Tibial artery (tissue), 4 donors: Measurements from ENCODE around the gene VGLL2.
"Not testable (repeated sequence)": the region's sequence is repeated elsewhere in the genome, so short reads cannot be mapped to it uniquely, and the experiment has no call there.

Experiments used
- DNase-seq, 2 donors: peaks; one replicate each; pipeline ENCODE4 v3.0.0-alpha.2; 2019
- H3K27ac ChIP-seq, 2 donors: fragments of 200-600 bp; sonication (generic) in 1 of 2; 1 replicate in 1 of 2; 2 replicates in 1 of 2; pipeline ENCODE4 v1.5.1; 2018 to 2019; ENCODE audit warnings: mild to moderate bottlenecking in 1 of 2
- H3K27me3 ChIP-seq, 2 donors: fragments of 200-600 bp; sonication (generic) in 1 of 2; one replicate each; pipeline versions ENCODE4 v1.5.1 to v1.6.0; 2016 to 2019
- H3K36me3 ChIP-seq, 3 donors: fragments of 200-600 bp; sonication (generic) in 2 of 3; one replicate each; pipeline ENCODE4 v1.5.1; 2016 to 2019; ENCODE audit warnings: mild to moderate bottlenecking in 2 of 3
- H3K4me1 ChIP-seq, 4 donors: fragments of 200-600 bp; sonication (generic) in 2 of 4; 1 replicate in 3 of 4; 2 replicates in 1 of 4; pipeline ENCODE4 v1.5.1; 2016 to 2019
- H3K4me3 ChIP-seq, 2 donors: fragments of 200-600 bp; sonication (generic) in 1 of 2; 1 replicate in 1 of 2; 2 replicates in 1 of 2; pipeline ENCODE4 v1.5.1; 2018 to 2019; ENCODE audit warnings: mild to moderate bottlenecking in 2 of 2
- H3K9me3 ChIP-seq, 3 donors: fragments of 200-600 bp; sonication (generic) in 1 of 3; one replicate each; pipeline ENCODE4 v1.5.1; 2016 to 2019
- intact Hi-C: fragments of 100-400 bp; cut with DNase I; formaldehyde crosslinking; loops from one replicate; pipeline ENCODE4 v1.15.0; 2023; ENCODE audit warnings: low total_unique reads
- TF ChIP-seq, protein P1 (sequence below), 2 experiments: fragments of 200-600 bp in 1 of 2; fragments of 450-650 bp in 1 of 2; IDR thresholded peaks; one replicate each; pipeline ENCODE4 v1.5.1; 2017 to 2019; ENCODE audit warnings: antibody characterized with exemption in 2 of 2, mild to moderate bottlenecking in 1 of 2, moderate library complexity in 1 of 2

VGLL2 gene

DNA sequence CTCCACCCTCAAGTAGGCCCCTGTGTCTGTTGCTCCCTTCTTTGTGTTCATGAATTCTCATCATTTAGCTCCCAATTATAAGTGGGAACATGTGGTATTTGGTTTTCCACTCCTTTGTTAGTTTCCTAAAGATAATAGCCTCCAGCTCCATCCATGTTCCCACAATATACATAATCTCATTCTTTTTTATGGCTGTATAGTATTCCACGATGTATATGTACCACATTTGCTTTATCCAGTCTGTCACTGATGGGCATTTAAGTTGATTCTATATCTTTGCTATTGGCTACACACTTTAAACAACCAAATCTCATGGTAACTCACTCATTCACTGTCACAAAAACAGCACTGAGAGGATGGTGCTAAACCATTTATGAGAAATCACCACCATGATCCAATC, 35.5 kb upstream of the VGLL2 start:
- Histone ChIP-seq H3K36me3 (no peaks in the 10 kb centered on the region), H3K4me1 (no peaks in the 10 kb centered on the region), H3K27me3 (no peaks in the 10 kb centered on the region), H3K9me3 (peaks cover 0 to 3% (median 0%) of the 10 kb centered on the region in 3 donors), H3K27ac (no peak overlapping the region), H3K4me3 (no peak overlapping the region)
- DNase-seq, result no peak
- TF ChIP-seq, protein P1, sequence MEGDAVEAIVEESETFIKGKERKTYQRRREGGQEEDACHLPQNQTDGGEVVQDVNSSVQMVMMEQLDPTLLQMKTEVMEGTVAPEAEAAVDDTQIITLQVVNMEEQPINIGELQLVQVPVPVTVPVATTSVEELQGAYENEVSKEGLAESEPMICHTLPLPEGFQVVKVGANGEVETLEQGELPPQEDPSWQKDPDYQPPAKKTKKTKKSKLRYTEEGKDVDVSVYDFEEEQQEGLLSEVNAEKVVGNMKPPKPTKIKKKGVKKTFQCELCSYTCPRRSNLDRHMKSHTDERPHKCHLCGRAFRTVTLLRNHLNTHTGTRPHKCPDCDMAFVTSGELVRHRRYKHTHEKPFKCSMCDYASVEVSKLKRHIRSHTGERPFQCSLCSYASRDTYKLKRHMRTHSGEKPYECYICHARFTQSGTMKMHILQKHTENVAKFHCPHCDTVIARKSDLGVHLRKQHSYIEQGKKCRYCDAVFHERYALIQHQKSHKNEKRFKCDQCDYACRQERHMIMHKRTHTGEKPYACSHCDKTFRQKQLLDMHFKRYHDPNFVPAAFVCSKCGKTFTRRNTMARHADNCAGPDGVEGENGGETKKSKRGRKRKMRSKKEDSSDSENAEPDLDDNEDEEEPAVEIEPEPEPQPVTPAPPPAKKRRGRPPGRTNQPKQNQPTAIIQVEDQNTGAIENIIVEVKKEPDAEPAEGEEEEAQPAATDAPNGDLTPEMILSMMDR (IDR thresholded peaks at IDR 0.05), result no peak
- intact Hi-C loops, result no loop called here

DNA sequence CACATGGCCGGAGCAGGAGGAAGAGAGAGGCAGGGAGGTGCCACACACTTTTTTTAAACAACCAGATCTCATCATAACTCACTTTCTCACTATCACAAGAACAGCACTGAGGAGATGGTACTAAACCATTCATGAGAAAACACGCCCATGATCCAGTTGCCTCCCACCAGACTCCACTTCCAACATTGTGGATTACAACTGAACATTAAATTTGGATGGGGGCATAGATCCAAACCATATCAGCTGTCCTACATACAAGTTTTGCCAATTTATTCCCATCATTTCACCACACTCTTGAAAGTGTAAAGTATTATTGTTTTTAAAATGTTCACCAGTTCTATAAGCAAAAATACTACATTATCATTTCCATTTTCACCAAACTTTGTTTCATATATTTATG, 33.9 kb upstream of the VGLL2 start:
- Histone ChIP-seq H3K36me3 (no peaks in the 10 kb centered on the region), H3K27ac (no peak overlapping the region), H3K27me3 (no peaks in the 10 kb centered on the region), H3K4me3 (no peak overlapping the region), H3K4me1 (no peaks in the 10 kb centered on the region), H3K9me3 (peaks cover 0 to 3% (median 0%) of the 10 kb centered on the region in 3 donors)
- DNase-seq, result no peak
- intact Hi-C loops, result no loop called here
- TF ChIP-seq, protein P1 (IDR thresholded peaks at IDR 0.05), result no peak

DNA sequence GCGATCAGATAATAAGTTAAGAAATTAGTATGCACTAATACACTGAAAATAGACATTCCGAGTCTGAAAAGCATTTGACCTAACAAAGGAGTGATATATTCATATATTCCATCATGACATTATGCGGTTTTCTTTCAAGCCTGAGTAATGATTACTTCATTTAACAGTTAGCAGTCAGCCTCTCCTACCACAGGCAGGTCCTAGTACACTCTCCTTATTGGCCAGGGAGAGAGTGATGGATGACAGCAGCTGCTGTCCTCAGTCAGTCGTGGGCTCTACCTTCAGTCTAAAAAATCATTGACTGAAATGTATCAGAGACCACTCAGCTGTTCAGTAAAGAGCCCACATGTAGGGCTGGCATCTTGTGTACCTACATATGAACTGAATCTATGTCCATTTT, 33.2 kb upstream of the VGLL2 start:
- DNase-seq, result no peak
- H3K9me3 ChIP-seq, result peaks cover 0 to 3% (median 0%) of the 10 kb centered on the region in 3 donors
- intact Hi-C loops, result no loop called here

DNA sequence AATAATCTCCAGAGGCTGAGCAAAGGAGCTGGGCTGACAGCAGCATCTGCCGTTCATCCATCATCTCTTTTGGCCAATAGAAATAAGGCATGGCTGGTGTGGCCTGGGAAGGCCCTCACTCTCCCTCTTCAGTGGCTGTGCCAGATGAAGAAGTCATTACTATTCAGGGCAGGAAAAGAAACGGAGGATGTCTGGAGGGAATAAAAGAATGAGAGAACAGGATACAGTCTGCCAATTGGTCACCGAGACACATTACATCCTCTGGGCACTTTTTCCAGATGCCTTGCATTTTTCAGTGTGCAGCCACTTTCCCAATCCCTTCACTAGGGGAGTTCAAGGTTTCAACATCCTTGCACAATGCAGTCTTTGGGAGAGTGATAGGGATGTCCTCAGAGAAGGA, 32.2 kb upstream of the VGLL2 start:
- H3K9me3 ChIP-seq, result peaks cover 0 to 3% (median 0%) of the 10 kb centered on the region in 3 donors
- no peak for DNase-seq
- no peaks in the 10 kb centered on the region for H3K4me1 ChIP-seq
- H3K27me3 ChIP-seq, result no peaks in the 10 kb centered on the region
- no peaks in the 10 kb centered on the region for H3K36me3 ChIP-seq
- intact Hi-C loops, result no loop called here
- TF ChIP-seq, protein P1 (IDR thresholded peaks at IDR 0.05), result no peak
- H3K27ac ChIP-seq, result no peak overlapping the region
- H3K4me3 ChIP-seq, result no peak overlapping the region

More for the DNA sequence above, 33.2 kb upstream of the VGLL2 start:
- H3K4me3 ChIP-seq, result no peak overlapping the region
- H3K27ac ChIP-seq, result no peak overlapping the region
- no peaks in the 10 kb centered on the region for H3K36me3 ChIP-seq
- TF ChIP-seq, protein P1 (IDR thresholded peaks at IDR 0.05), result no peak
- no peaks in the 10 kb centered on the region for H3K4me1 ChIP-seq
- no peaks in the 10 kb centered on the region for H3K27me3 ChIP-seq

DNA sequence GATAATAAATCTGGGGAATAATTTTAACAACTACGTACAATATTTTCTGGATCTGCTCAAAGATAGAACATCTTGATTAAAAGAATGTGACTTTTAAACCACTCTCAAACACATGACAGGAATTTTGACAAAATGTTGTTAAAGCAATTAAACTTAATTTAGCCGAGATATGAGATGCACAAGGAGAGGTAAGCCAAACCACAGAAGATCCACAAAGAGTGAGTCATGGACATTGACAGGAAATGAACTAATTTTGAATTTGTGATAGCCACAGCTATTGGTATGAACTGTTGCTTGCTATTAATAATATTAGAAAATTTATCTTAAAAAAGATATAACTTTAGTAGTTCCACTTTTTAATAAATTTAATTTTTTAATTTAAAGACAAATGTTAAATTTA, 27.8 kb upstream of the VGLL2 start:
- H3K9me3 ChIP-seq, result no peaks in the 10 kb centered on the region
- no peak overlapping the region for H3K4me3 ChIP-seq
- H3K27me3 ChIP-seq, result no peaks in the 10 kb centered on the region
- no peaks in the 10 kb centered on the region for H3K4me1 ChIP-seq
- DNase-seq, result no peak
- TF ChIP-seq, protein P1 (IDR thresholded peaks at IDR 0.05), result no peak
- intact Hi-C loops, result no loop called here
- no peaks in the 10 kb centered on the region for H3K36me3 ChIP-seq
- H3K27ac ChIP-seq, result no peak overlapping the region

DNA sequence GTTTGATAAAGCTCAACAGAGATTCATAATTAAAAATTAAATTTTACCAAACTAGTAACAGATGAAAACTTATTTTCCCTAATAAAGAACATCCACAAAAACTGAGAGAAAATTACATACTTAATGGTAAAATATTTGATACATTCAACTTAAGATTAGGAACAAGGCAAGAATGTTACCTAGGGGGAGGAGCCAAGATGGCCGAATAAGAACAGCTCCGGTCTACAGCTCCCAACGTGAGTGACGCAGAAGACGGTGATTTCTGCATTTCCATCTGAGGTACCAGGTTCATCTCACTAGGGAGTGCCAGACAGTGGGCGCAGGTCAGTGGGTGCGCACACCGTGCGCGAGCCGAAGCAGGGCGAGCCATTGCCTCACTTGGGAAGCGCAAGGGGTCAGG, 20.8 kb upstream of the VGLL2 start:
- H3K9me3 ChIP-seq, H3K36me3 ChIP-seq, H3K4me3 ChIP-seq, intact Hi-C loops, DNase-seq, H3K27me3 ChIP-seq, H3K27ac ChIP-seq, H3K4me1 ChIP-seq: not testable (repeated sequence)

DNA sequence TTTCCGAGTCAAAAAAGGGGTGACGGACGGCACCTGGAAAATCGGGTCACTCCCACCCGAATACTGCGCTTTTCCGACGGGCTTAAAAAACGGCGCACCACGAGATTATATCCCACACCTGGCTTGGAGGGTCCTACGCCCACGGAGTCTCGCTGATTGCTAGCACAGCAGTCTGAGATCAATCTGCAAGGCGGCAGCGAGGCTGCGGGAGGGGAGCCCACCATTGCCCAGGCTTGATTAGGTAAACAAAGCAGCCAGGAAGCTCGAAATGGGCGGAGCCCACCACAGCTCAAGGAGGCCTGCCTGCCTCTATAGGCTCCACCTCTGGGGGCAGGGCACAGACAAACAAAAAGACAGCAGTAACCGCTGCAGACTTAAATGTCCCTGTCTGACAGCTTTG, 20.4 kb upstream of the VGLL2 start:
- intact Hi-C loops, DNase-seq, H3K36me3 ChIP-seq, H3K4me3 ChIP-seq, H3K27me3 ChIP-seq, H3K9me3 ChIP-seq, H3K27ac ChIP-seq, H3K4me1 ChIP-seq: not testable (repeated sequence)
